Prostate gland (tissue), 2 donors: ENCODE measurements around the gene DENND6A.

Source experiments
- POLR2A ChIP-seq: fragments of 450-650 bp; IDR thresholded peaks from one replicate; pipeline ENCODE4 v1.6.1; 2016; ENCODE audit warnings: antibody characterized with exemption, mild to moderate bottlenecking
- POLR2AphosphoS5 ChIP-seq: sonication (generic); formaldehyde crosslinking; IDR thresholded peaks from one replicate; pipeline ENCODE4 v1.6.1; 2017; ENCODE audit warnings: antibody characterized with exemption
- TF ChIP-seq, protein P1 (sequence below), 4 experiments: fragments of 200-600 bp in 2 of 4; fragments of 450-650 bp in 2 of 4; sonication (generic) in 2 of 4; IDR thresholded peaks; 1 replicate in 3 of 4; 2 replicates in 1 of 4; pipeline ENCODE4 v1.5.1; 2016 to 2019; ENCODE audit warnings: antibody characterized with exemption in 4 of 4, mild to moderate bottlenecking in 2 of 4, moderate library complexity in 2 of 4

DNA sequence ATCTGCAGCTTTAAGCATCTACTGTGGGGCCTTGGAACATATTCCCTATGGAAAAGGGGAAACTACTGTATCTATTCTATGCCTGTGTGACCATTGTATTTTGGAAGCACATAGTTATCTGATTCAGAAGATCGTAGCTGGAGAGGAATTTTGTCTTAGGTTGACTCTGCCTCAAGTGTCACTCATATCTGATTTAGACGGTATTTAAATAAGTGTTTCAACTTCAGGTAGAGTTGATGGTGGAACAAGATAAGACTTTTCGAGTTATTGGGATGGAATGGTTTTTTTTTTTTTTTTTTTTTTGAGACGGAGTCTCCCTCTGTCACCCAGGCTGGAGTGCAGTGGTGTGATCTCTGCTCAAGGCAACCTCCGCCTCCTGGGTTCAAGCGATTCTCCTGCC lies 8.9 kb upstream of the DENND6A start:
- TF ChIP-seq POLR2AphosphoS5 (no peak), POLR2A (no peak)
- TF ChIP-seq, protein P1, sequence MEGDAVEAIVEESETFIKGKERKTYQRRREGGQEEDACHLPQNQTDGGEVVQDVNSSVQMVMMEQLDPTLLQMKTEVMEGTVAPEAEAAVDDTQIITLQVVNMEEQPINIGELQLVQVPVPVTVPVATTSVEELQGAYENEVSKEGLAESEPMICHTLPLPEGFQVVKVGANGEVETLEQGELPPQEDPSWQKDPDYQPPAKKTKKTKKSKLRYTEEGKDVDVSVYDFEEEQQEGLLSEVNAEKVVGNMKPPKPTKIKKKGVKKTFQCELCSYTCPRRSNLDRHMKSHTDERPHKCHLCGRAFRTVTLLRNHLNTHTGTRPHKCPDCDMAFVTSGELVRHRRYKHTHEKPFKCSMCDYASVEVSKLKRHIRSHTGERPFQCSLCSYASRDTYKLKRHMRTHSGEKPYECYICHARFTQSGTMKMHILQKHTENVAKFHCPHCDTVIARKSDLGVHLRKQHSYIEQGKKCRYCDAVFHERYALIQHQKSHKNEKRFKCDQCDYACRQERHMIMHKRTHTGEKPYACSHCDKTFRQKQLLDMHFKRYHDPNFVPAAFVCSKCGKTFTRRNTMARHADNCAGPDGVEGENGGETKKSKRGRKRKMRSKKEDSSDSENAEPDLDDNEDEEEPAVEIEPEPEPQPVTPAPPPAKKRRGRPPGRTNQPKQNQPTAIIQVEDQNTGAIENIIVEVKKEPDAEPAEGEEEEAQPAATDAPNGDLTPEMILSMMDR (IDR thresholded peaks at IDR 0.05): no peak
